Breast epithelium (tissue), 3 donors: ENCODE results near the gene CBX2.

Source experiments
- POLR2A ChIP-seq: fragments of 450-650 bp; IDR thresholded peaks from one replicate; pipeline ENCODE4 v1.6.1; 2016; ENCODE audit warnings: antibody characterized with exemption, mild to moderate bottlenecking, moderate library complexity
- POLR2AphosphoS5 ChIP-seq, 3 donors: sonication (generic); formaldehyde crosslinking; IDR thresholded peaks; one replicate each; pipeline ENCODE4 v1.6.1; 2017; ENCODE audit warnings: antibody characterized with exemption in 3 of 3
- TF ChIP-seq, protein P1 (sequence below), 3 donors: fragments of 450-650 bp; IDR thresholded peaks; one replicate each; pipeline ENCODE4 v1.5.1; 2016 to 2017; ENCODE audit warnings: antibody characterized with exemption in 3 of 3, mild to moderate bottlenecking in 3 of 3, moderate library complexity in 3 of 3

GRCh38 chr17:79745641-79746105 is 32.3 kb upstream of the CBX2 start:
- TF ChIP-seq POLR2AphosphoS5 (IDR thresholded peaks at IDR 0.05) = no peak
- TF ChIP-seq POLR2A = no peak
- TF ChIP-seq, protein P1, sequence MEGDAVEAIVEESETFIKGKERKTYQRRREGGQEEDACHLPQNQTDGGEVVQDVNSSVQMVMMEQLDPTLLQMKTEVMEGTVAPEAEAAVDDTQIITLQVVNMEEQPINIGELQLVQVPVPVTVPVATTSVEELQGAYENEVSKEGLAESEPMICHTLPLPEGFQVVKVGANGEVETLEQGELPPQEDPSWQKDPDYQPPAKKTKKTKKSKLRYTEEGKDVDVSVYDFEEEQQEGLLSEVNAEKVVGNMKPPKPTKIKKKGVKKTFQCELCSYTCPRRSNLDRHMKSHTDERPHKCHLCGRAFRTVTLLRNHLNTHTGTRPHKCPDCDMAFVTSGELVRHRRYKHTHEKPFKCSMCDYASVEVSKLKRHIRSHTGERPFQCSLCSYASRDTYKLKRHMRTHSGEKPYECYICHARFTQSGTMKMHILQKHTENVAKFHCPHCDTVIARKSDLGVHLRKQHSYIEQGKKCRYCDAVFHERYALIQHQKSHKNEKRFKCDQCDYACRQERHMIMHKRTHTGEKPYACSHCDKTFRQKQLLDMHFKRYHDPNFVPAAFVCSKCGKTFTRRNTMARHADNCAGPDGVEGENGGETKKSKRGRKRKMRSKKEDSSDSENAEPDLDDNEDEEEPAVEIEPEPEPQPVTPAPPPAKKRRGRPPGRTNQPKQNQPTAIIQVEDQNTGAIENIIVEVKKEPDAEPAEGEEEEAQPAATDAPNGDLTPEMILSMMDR (IDR thresholded peaks at IDR 0.05) = no peak
